ENCODE measurements around the gene CXCL14. TPM values are rescaled to one million over a fixed set of nuclear protein-coding genes. Genes with fewer than 3 reads are reported as not detected.

Gene CXCL14
- total and polyA plus RNA-seq, 2 experiments from 2014 or later = 1.7 TPM; not detected in 1

GRCh38 chr5:135587721-135588663 lies 9.2 kb upstream of the CXCL14 start (continued):
- TF ChIP-seq ZNF462 (CRISPR knock-in tag; IDR thresholded peaks at IDR 0.05) = no peak
- TF ChIP-seq JUNB (IDR thresholded peaks at IDR 0.05; ENCODE audit: unreplicated experiment) = no peak

GRCh38 chr5:135584918-135585317 lies 6.1 kb upstream of the CXCL14 start:
- no peaks in the 10 kb centered on the region for H3K36me3 ChIP-seq (ENCODE audit: insufficient read depth)
- H2AFZ ChIP-seq = no peak overlapping the region
- Mint-ChIP-seq H3K36me3 (ENCODE audit: low read depth) (no peaks in the 10 kb centered on the region), H3K4me1 (no peaks in the 10 kb centered on the region), H3K4me3 (no peak overlapping the region), H3K27ac (no peak overlapping the region), H3K9me3 (no peaks in the 10 kb centered on the region), H3K27me3 (ENCODE audit: insufficient read depth, low read depth, poor library complexity) (peaks cover 11% of the 10 kb centered on the region)
- no peak for DNase-seq (ENCODE audit: low spot score)
- no peaks in the 10 kb centered on the region for H3K4me1 ChIP-seq (ENCODE audit: insufficient read depth)
- H3K27me3 ChIP-seq (ENCODE audit: insufficient read depth) = peaks cover 18% of the 10 kb centered on the region
- no peaks in the 10 kb centered on the region for H3F3A ChIP-seq (replicated peaks; ENCODE audit: low read depth)
- H3K9me2 ChIP-seq (ENCODE audit: insufficient read depth) = no peaks in the 10 kb centered on the region
- no peak for ATAC-seq
- no peak overlapping the region for H3K27ac ChIP-seq (ENCODE audit: low read depth)
- no peak overlapping the region for H3K4me3 ChIP-seq
- no peaks in the 10 kb centered on the region for H4K20me1 ChIP-seq (replicated peaks; ENCODE audit: insufficient read depth)
- H3K79me2 ChIP-seq (replicated peaks; ENCODE audit: insufficient read depth) = no peaks in the 10 kb centered on the region
- no peak overlapping the region for H3K4me2 ChIP-seq
- TF ChIP-seq POLR2AphosphoS5 (IDR thresholded peaks at IDR 0.05; ENCODE audit: low read depth) (no peak), CREB1 (CRISPR knock-in tag; IDR thresholded peaks at IDR 0.05; ENCODE audit: low read depth) (no peak), JUNB (IDR thresholded peaks at IDR 0.05; ENCODE audit: unreplicated experiment) (no peak), ZNF114 (CRISPR knock-in tag; IDR thresholded peaks at IDR 0.05) (no peak), EZH2 (IDR thresholded peaks at IDR 0.05; ENCODE audit: low read depth, unreplicated experiment) (no peak), EZH2phosphoT487 (IDR thresholded peaks at IDR 0.05; ENCODE audit: unreplicated experiment) (no peak), ZNF462 (CRISPR knock-in tag; IDR thresholded peaks at IDR 0.05) (no peak)
